BJ (cell line): ENCODE measurements around the gene GAS1. TPM values are rescaled to one million over a fixed set of nuclear protein-coding genes. Genes with fewer than 3 reads are reported as not detected.

Experiments
- CTCF ChIA-PET: fragments of 350-600 bp; formaldehyde crosslinking; extraction: SDS; loops from one replicate; lab custom pipeline; 2021; ENCODE audit warnings: antibody characterized with exemption, inconsistent platforms; lab: Yijun Ruan, JAX
- POLR2A ChIA-PET: fragments of 300-600 bp; sonication (Branson Sonifier 250); formaldehyde crosslinking; extraction: SDS; loops from one replicate; lab custom pipeline; 2021; ENCODE audit warnings: antibody characterized with exemption; lab: Charles Lee
- DNase-seq: peaks from one replicate; pipeline ENCODE4 v3.0.0-alpha.2; 2011; ENCODE audit warnings: low read depth
- H3K27me3 ChIP-seq: 2 replicates; pipeline ENCODE4 v1.6.0; 2011; ENCODE audit warnings: low read length; ENCODE audit not compliant: control insufficient read depth, insufficient read depth
- H3K36me3 ChIP-seq: 2 replicates; pipeline ENCODE4 v1.5.1; 2011; ENCODE audit warnings: low read length; ENCODE audit not compliant: control insufficient read depth, insufficient read depth
- H3K4me3 ChIP-seq: 2 replicates; pipeline ENCODE4 v1.5.1; 2011; ENCODE audit warnings: low read depth, mild to moderate bottlenecking, control low read depth, low read length
- polyA plus RNA-seq: library from polyadenylated mRNA; depleted of rRNA; stranded (reverse); fragments of >200 nt; gene quantifications from 2 replicates; pipeline ENCODE4 v1.2.3, GENCODE V29; 2011
- TF ChIP-seq, protein P1 (sequence below): IDR thresholded peaks from 2 replicates; pipeline ENCODE4 v1.5.1; 2011; ENCODE audit warnings: low read depth, mild to moderate bottlenecking, control low read depth, inconsistent platforms, low read length, moderate library complexity; ENCODE audit not compliant: insufficient read depth

The GAS1 gene
- polyA plus RNA-seq, 1 experiment, result 26.2 TPM

DNA sequence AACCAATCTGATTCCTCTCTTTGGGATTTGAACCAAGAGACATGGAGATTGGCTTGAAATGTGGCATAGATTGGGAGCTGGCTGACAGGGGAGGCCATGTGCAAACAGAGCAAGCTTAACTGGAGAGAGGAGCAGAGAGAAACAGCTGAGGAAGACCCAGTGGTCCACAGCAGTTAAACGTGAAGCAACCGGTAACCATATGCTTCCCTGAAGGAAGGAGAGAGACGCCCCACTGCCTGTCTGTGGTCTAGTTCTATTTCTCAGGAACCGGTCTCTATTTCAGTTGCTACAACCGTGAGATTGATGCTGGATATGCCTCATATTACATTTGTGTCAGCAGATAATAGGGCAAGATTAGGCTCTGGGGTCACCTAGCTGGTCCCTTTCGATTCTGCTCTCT is 13.6 kb upstream of the GAS1 start:
- H3K4me3 ChIP-seq, result no peak overlapping the region
- CTCF ChIA-PET, result interaction anchor here (1.5 kb wide), 1 partner anchor 13 kb away, joined by 6 read pairs; the partner anchor contains the start of gene GAS1
- no peaks in the 10 kb centered on the region for H3K36me3 ChIP-seq
- DNase-seq, result no peak
- H3K27me3 ChIP-seq, result peaks cover 2% of the 10 kb centered on the region; the same call in 1 of the 2 replicates
- TF ChIP-seq, protein P1, sequence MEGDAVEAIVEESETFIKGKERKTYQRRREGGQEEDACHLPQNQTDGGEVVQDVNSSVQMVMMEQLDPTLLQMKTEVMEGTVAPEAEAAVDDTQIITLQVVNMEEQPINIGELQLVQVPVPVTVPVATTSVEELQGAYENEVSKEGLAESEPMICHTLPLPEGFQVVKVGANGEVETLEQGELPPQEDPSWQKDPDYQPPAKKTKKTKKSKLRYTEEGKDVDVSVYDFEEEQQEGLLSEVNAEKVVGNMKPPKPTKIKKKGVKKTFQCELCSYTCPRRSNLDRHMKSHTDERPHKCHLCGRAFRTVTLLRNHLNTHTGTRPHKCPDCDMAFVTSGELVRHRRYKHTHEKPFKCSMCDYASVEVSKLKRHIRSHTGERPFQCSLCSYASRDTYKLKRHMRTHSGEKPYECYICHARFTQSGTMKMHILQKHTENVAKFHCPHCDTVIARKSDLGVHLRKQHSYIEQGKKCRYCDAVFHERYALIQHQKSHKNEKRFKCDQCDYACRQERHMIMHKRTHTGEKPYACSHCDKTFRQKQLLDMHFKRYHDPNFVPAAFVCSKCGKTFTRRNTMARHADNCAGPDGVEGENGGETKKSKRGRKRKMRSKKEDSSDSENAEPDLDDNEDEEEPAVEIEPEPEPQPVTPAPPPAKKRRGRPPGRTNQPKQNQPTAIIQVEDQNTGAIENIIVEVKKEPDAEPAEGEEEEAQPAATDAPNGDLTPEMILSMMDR, result no peak
- POLR2A ChIA-PET, result no interaction called here

DNA sequence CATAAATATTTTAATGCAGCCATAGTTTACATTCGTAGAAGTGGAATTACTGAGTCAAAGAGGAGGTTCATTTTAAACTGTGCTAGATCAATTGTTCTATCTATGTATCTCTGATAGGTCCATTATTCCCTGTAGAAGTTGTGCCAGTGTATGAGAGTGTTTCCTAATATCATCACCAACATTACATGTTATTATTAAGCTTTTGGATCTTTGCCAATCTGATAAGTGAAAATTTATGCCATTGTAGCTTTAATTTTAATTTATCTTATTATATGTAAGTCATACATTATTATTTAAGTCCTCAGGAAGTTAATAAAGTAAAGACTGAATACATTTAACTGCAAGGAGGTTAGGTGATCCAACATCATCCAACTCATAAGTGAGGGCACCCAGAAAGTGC is 10.9 kb upstream of the GAS1 start:
- TF ChIP-seq, protein P1, result no peak
- ChIA-PET POLR2A (no interaction called here), CTCF (interaction anchor here (1.0 to 1.5 kb wide), 2 partner anchors 8 to 10 kb away, joined by 3 to 4 read pairs; no protein-coding TSS in a partner anchor)
- Histone ChIP-seq H3K4me3 (no peak overlapping the region), H3K27me3 (peaks cover 2% of the 10 kb centered on the region; the same call in 1 of the 2 replicates), H3K36me3 (no peaks in the 10 kb centered on the region)
- DNase-seq, result no peak

DNA sequence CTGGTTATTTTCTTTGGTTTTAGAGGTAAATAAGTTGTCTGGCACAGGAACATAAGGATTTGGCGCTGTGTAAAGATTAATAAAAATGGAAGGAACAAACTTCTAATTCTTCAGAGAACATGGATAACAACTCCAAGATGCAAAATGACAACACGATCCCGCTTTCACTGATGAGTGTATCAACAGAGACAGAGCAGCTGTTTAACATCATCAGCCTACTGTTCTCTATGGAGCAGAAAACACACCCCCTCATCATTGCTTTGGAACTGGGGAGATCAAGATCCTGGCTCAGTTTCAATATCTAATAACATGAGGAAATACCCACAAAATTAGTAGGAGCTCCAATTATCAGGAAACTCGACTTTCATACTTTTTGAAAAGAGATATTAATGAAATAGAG is 8.3 kb upstream of the GAS1 start:
- POLR2A ChIA-PET, result no interaction called here
- no peak for DNase-seq
- H3K27me3 ChIP-seq, result peaks cover 2% of the 10 kb centered on the region; the same call in 1 of the 2 replicates
- TF ChIP-seq, protein P1, result no peak
- CTCF ChIA-PET, result interaction anchor here (1.0 kb wide), 1 partner anchor 19 kb away, joined by 3 read pairs; no protein-coding TSS in a partner anchor
- no peaks in the 10 kb centered on the region for H3K36me3 ChIP-seq
- no peak overlapping the region for H3K4me3 ChIP-seq

DNA sequence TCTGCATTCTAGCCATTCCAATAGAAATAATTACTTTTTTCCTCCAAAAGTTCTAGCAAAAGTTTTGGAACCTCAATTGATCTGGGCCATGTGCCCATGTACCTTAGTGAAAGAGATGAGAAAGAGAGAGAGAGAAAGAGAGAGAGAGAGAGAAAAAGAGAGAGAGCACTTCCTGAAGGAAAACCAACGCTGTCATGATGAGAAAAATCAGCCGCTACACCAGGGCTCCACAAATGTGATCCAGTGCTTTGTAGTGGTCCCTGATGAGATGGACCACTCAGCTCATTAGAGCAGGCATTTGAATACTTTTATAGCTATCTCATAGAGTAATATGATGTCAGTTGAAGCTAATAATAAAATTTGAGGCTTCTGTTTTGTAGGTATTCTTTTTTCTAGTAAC is 7.7 kb upstream of the GAS1 start:
- ChIA-PET POLR2A (no interaction called here), CTCF (interaction anchor here (1.0 kb wide), 1 partner anchor 20 kb away, joined by 3 read pairs; no protein-coding TSS in a partner anchor)
- Histone ChIP-seq H3K4me3 (no peak overlapping the region), H3K27me3 (peaks cover 2% of the 10 kb centered on the region; the same call in 1 of the 2 replicates), H3K36me3 (no peaks in the 10 kb centered on the region)
- TF ChIP-seq, protein P1, result no peak
- DNase-seq, result no peak

DNA sequence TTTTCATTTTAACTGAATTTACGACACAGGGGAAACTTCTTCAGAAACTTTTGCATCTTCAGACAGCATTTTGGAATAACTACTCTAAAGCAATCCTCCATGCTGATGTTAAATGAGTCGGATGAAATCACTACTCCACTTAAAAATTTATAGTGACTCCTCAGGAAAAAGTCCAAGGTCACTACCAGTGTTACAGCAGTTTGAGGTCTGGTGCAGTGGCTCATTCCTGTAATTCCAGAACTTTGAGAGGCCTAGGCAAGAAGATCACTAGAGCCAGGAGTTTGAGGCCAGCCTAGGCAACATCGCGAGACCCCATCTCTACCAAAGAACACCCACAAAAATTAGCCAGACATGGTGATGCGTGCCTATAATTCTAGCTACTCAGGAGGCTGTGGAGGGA is 5.9 kb upstream of the GAS1 start:
- Histone ChIP-seq H3K4me3 (no peak overlapping the region), H3K27me3 (no peaks in the 10 kb centered on the region), H3K36me3 (no peaks in the 10 kb centered on the region)
- POLR2A ChIA-PET, result no interaction called here
- CTCF ChIA-PET, result interaction anchor here (1.4 kb wide), 1 partner anchor 18 kb away, joined by 3 read pairs; no protein-coding TSS in a partner anchor
- DNase-seq, result no peak
- TF ChIP-seq, protein P1, result no peak
